GM23338 (cell line): ENCODE results near the gene DMD. TPM values are rescaled to one million over a fixed set of nuclear protein-coding genes. Genes with fewer than 3 reads are reported as not detected.

Source experiments
- ATAC-seq: fragments of 200-7000 bp; cut with Tn5 transposase; 3 replicates; pipeline ENCODE4 v1.9.1; 2020
- DNase-seq: peaks from one replicate; pipeline ENCODE4 v3.0.0-alpha.2; 2015; ENCODE audit warnings: low spot score
- H2AFZ ChIP-seq: fragments of 200-600 bp; sonication (generic); 2 replicates; pipeline ENCODE4 v1.8.0; 2016; ENCODE audit warnings: antibody characterized with exemption, mild to moderate bottlenecking, moderate library complexity
- H3F3A ChIP-seq: fragments of 200-600 bp; sonication (generic); replicated peaks from 2 replicates; pipeline ENCODE4 v1.8.0; 2017; ENCODE audit warnings: antibody characterized with exemption, mixed run types, low read depth
- H3K27ac ChIP-seq: fragments of 200-600 bp; sonication (generic); 2 replicates; pipeline ENCODE4 v1.6.1; 2016; ENCODE audit warnings: low read depth
- H3K27me3 ChIP-seq: fragments of 200-600 bp; sonication (generic); 2 replicates; pipeline ENCODE4 v1.8.0; 2016; ENCODE audit warnings: mild to moderate bottlenecking, mixed run types, moderate library complexity; ENCODE audit not compliant: insufficient read depth
- H3K36me3 ChIP-seq: fragments of 200-600 bp; sonication (generic); 2 replicates; pipeline ENCODE4 v1.8.0; 2016; ENCODE audit warnings: mild to moderate bottlenecking; ENCODE audit not compliant: insufficient read depth
- H3K4me1 ChIP-seq: fragments of 200-600 bp; sonication (generic); 2 replicates; pipeline ENCODE4 v1.8.0; 2016; ENCODE audit warnings: mild to moderate bottlenecking, moderate library complexity; ENCODE audit not compliant: insufficient read depth
- H3K4me2 ChIP-seq: fragments of 200-600 bp; sonication (generic); 2 replicates; pipeline ENCODE4 v1.7.1; 2017; ENCODE audit warnings: mixed run types
- H3K4me3 ChIP-seq: fragments of 200-600 bp; sonication (generic); 2 replicates; pipeline ENCODE4 v1.6.1; 2016; ENCODE audit warnings: mixed run types
- H3K79me2 ChIP-seq: fragments of 200-600 bp; sonication (generic); replicated peaks from 2 replicates; pipeline ENCODE4 v1.8.0; 2017; ENCODE audit warnings: mild to moderate bottlenecking; ENCODE audit not compliant: insufficient read depth
- H3K9me2 ChIP-seq: fragments of 200-600 bp; sonication (generic); 2 replicates; pipeline ENCODE4 v1.8.0; 2017; ENCODE audit not compliant: insufficient read depth
- H4K20me1 ChIP-seq: fragments of 200-600 bp; sonication (generic); replicated peaks from 2 replicates; pipeline ENCODE4 v1.8.0; 2017; ENCODE audit warnings: mild to moderate bottlenecking; ENCODE audit not compliant: insufficient read depth
- H3K27ac Mint-ChIP-seq: 2 replicates; pipeline ENCODE4 v1.8.0; 2020; ENCODE audit warnings: inconsistent platforms, mild to moderate bottlenecking, moderate library complexity, mixed read lengths
- H3K27me3 Mint-ChIP-seq: 3 replicates; pipeline ENCODE4 v1.8.0; 2022; ENCODE audit warnings: low read depth, mild to moderate bottlenecking, moderate library complexity, mixed read lengths, inconsistent platforms; ENCODE audit not compliant: insufficient read depth, poor library complexity
- H3K36me3 Mint-ChIP-seq: 3 replicates; pipeline ENCODE4 v1.8.0; 2021; ENCODE audit warnings: low read depth, mild to moderate bottlenecking, inconsistent platforms, moderate library complexity, mixed read lengths
- H3K4me1 Mint-ChIP-seq: 3 replicates; pipeline ENCODE4 v1.8.0; 2020; ENCODE audit warnings: mild to moderate bottlenecking, inconsistent platforms, mixed read lengths
- H3K4me3 Mint-ChIP-seq: 3 replicates; pipeline ENCODE4 v1.8.0; 2021; ENCODE audit warnings: moderate library complexity, mild to moderate bottlenecking, inconsistent platforms, mixed read lengths
- H3K9me3 Mint-ChIP-seq: 3 replicates; pipeline ENCODE4 v1.8.0; 2020; ENCODE audit warnings: moderate library complexity, mild to moderate bottlenecking, inconsistent platforms, mixed read lengths
- CREB1 ChIP-seq: fragments of 250-450 bp; sonication (Bioruptor Pico); IDR thresholded peaks from 2 replicates; pipeline ENCODE4 v1.5.0; 2020; ENCODE audit warnings: low read depth, mild to moderate bottlenecking, moderate library complexity
- EZH2 ChIP-seq: fragments of 200-600 bp; sonication (generic); IDR thresholded peaks from one replicate; pipeline ENCODE4 v1.8.0; 2017; ENCODE audit warnings: antibody characterized with exemption, mild to moderate bottlenecking, low read depth; ENCODE audit not compliant: unreplicated experiment
- EZH2phosphoT487 ChIP-seq: fragments of 200-600 bp; sonication (generic); IDR thresholded peaks from one replicate; pipeline ENCODE4 v1.8.1; 2018; ENCODE audit warnings: antibody characterized with exemption; ENCODE audit not compliant: unreplicated experiment
- JUNB ChIP-seq: IDR thresholded peaks from one replicate; pipeline ENCODE4 v1.6.1; 2016; ENCODE audit warnings: antibody characterized with exemption; ENCODE audit not compliant: unreplicated experiment
- NANOG ChIP-seq: IDR thresholded peaks from 2 replicates; pipeline ENCODE4 v1.6.1; 2016; ENCODE audit warnings: antibody characterized with exemption, borderline replicate concordance
- POLR2AphosphoS5 ChIP-seq: IDR thresholded peaks from 2 replicates; pipeline ENCODE4 v1.6.1; 2016; ENCODE audit warnings: antibody characterized with exemption, low read depth
- STAT1 ChIP-seq: IDR thresholded peaks from one replicate; pipeline ENCODE4 v1.6.1; 2016; ENCODE audit warnings: antibody characterized with exemption; ENCODE audit not compliant: unreplicated experiment
- ZNF114 ChIP-seq: fragments of 250-450 bp; sonication (Bioruptor Pico); IDR thresholded peaks from 2 replicates; pipeline ENCODE4 v1.5.0; 2020; ENCODE audit warnings: mild to moderate bottlenecking, moderate library complexity
- ZNF331 ChIP-seq: fragments of 250-450 bp; sonication (Bioruptor Pico); IDR thresholded peaks from 2 replicates; pipeline ENCODE4 v1.5.0; 2020; ENCODE audit warnings: low read depth, mild to moderate bottlenecking, moderate library complexity
- polyA plus RNA-seq: library from polyadenylated mRNA; unstranded; fragments of >200 nt; fragmentation: Nextera tagmentation; extraction: Ambion mirVana; gene quantifications from 2 replicates; pipeline ENCODE4 v1.2.1, GENCODE V29; 2016
- total RNA-seq: library from RNA; depleted of rRNA; stranded (reverse); fragments of >200 nt; shearing (Covaris generic); gene quantifications from 2 replicates; pipeline ENCODE4 v1.2.3, GENCODE V29; 2014
- TF ChIP-seq, protein P1 (sequence below): IDR thresholded peaks from one replicate; pipeline ENCODE4 v1.6.1; 2018; ENCODE audit warnings: antibody characterized with exemption; ENCODE audit not compliant: unreplicated experiment
- TF ChIP-seq, protein P2 (sequence below), 2 experiments: fragments of 200-600 bp in 1 of 2; sonication (generic) in 1 of 2; conservative IDR thresholded peaks; 2 replicates each; pipeline versions ENCODE4 v1.5.1 to v1.6.1; 2016 to 2017; ENCODE audit warnings: antibody characterized with exemption in 2 of 2, low read depth in 2 of 2, mild to moderate bottlenecking in 2 of 2, moderate library complexity in 1 of 2
- TF ChIP-seq, protein P3 (sequence below): IDR thresholded peaks from 2 replicates; pipeline ENCODE4 v1.6.1; 2016; ENCODE audit warnings: antibody characterized with exemption
- TF ChIP-seq, protein P4 (sequence below): fragments of 250-450 bp; sonication (Bioruptor Pico); IDR thresholded peaks from 2 replicates; pipeline ENCODE4 v1.5.0; 2020; ENCODE audit warnings: mild to moderate bottlenecking, moderate library complexity

The DMD gene
- total and polyA plus RNA-seq, 2 experiments from 2014 or later, result 4.5 to 7.6 TPM

DNA sequence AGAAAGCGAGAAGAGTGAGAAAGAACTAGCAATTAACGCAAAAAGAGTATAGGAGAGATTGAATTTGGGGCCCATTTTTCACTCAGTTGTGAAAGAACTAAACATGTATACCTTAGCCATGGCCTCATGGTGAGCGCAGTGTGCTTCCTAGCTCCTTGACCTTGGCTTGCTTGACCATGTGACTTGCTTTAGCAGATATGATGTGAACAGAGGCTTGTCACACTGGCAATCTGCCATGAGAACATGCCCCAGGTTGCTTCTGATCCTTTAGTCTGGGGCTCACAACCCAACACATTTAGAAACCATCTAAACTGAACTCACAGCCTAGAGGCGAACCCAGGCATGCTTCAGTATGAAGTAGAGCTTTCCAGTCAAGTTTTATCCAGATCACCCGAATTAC lies 1879.4 kb downstream of the DMD start:
- ATAC-seq (no peak), DNase-seq (no peak)
- H2AFZ ChIP-seq, result no peak overlapping the region
- H3K4me3 Mint-ChIP-seq, result no peak overlapping the region
- H3K4me3 ChIP-seq, result no peak overlapping the region
- 0 out of 2 replicates have a peak, but pooled peaks cover 5% of the 10 kb centered on the region for H3K9me2 ChIP-seq
- no peaks in the 10 kb centered on the region for H3K79me2 ChIP-seq
- H3K9me3 Mint-ChIP-seq, result no peaks in the 10 kb centered on the region; the same call in 2 of the 3 replicates
- H3F3A ChIP-seq, result no peaks in the 10 kb centered on the region
- no peaks in the 10 kb centered on the region for H3K36me3 Mint-ChIP-seq
- TF ChIP-seq, protein P1, sequence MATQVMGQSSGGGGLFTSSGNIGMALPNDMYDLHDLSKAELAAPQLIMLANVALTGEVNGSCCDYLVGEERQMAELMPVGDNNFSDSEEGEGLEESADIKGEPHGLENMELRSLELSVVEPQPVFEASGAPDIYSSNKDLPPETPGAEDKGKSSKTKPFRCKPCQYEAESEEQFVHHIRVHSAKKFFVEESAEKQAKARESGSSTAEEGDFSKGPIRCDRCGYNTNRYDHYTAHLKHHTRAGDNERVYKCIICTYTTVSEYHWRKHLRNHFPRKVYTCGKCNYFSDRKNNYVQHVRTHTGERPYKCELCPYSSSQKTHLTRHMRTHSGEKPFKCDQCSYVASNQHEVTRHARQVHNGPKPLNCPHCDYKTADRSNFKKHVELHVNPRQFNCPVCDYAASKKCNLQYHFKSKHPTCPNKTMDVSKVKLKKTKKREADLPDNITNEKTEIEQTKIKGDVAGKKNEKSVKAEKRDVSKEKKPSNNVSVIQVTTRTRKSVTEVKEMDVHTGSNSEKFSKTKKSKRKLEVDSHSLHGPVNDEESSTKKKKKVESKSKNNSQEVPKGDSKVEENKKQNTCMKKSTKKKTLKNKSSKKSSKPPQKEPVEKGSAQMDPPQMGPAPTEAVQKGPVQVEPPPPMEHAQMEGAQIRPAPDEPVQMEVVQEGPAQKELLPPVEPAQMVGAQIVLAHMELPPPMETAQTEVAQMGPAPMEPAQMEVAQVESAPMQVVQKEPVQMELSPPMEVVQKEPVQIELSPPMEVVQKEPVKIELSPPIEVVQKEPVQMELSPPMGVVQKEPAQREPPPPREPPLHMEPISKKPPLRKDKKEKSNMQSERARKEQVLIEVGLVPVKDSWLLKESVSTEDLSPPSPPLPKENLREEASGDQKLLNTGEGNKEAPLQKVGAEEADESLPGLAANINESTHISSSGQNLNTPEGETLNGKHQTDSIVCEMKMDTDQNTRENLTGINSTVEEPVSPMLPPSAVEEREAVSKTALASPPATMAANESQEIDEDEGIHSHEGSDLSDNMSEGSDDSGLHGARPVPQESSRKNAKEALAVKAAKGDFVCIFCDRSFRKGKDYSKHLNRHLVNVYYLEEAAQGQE, result no peak
- TF ChIP-seq ZNF331 (CRISPR knock-in tag) (no peak), CREB1 (no peak), POLR2AphosphoS5 (no peak), EZH2 (no peak), EZH2phosphoT487 (no peak), NANOG (no peak), JUNB (no peak), ZNF114 (CRISPR knock-in tag) (no peak), STAT1 (no peak)
- TF ChIP-seq, protein P2, sequence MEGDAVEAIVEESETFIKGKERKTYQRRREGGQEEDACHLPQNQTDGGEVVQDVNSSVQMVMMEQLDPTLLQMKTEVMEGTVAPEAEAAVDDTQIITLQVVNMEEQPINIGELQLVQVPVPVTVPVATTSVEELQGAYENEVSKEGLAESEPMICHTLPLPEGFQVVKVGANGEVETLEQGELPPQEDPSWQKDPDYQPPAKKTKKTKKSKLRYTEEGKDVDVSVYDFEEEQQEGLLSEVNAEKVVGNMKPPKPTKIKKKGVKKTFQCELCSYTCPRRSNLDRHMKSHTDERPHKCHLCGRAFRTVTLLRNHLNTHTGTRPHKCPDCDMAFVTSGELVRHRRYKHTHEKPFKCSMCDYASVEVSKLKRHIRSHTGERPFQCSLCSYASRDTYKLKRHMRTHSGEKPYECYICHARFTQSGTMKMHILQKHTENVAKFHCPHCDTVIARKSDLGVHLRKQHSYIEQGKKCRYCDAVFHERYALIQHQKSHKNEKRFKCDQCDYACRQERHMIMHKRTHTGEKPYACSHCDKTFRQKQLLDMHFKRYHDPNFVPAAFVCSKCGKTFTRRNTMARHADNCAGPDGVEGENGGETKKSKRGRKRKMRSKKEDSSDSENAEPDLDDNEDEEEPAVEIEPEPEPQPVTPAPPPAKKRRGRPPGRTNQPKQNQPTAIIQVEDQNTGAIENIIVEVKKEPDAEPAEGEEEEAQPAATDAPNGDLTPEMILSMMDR (conservative IDR thresholded peaks at IDR 0.05; ENCODE audit: low read depth in 2 of 2), result no peak
- TF ChIP-seq, protein P3, sequence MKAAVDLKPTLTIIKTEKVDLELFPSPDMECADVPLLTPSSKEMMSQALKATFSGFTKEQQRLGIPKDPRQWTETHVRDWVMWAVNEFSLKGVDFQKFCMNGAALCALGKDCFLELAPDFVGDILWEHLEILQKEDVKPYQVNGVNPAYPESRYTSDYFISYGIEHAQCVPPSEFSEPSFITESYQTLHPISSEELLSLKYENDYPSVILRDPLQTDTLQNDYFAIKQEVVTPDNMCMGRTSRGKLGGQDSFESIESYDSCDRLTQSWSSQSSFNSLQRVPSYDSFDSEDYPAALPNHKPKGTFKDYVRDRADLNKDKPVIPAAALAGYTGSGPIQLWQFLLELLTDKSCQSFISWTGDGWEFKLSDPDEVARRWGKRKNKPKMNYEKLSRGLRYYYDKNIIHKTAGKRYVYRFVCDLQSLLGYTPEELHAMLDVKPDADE, result no peak
- TF ChIP-seq, protein P4, sequence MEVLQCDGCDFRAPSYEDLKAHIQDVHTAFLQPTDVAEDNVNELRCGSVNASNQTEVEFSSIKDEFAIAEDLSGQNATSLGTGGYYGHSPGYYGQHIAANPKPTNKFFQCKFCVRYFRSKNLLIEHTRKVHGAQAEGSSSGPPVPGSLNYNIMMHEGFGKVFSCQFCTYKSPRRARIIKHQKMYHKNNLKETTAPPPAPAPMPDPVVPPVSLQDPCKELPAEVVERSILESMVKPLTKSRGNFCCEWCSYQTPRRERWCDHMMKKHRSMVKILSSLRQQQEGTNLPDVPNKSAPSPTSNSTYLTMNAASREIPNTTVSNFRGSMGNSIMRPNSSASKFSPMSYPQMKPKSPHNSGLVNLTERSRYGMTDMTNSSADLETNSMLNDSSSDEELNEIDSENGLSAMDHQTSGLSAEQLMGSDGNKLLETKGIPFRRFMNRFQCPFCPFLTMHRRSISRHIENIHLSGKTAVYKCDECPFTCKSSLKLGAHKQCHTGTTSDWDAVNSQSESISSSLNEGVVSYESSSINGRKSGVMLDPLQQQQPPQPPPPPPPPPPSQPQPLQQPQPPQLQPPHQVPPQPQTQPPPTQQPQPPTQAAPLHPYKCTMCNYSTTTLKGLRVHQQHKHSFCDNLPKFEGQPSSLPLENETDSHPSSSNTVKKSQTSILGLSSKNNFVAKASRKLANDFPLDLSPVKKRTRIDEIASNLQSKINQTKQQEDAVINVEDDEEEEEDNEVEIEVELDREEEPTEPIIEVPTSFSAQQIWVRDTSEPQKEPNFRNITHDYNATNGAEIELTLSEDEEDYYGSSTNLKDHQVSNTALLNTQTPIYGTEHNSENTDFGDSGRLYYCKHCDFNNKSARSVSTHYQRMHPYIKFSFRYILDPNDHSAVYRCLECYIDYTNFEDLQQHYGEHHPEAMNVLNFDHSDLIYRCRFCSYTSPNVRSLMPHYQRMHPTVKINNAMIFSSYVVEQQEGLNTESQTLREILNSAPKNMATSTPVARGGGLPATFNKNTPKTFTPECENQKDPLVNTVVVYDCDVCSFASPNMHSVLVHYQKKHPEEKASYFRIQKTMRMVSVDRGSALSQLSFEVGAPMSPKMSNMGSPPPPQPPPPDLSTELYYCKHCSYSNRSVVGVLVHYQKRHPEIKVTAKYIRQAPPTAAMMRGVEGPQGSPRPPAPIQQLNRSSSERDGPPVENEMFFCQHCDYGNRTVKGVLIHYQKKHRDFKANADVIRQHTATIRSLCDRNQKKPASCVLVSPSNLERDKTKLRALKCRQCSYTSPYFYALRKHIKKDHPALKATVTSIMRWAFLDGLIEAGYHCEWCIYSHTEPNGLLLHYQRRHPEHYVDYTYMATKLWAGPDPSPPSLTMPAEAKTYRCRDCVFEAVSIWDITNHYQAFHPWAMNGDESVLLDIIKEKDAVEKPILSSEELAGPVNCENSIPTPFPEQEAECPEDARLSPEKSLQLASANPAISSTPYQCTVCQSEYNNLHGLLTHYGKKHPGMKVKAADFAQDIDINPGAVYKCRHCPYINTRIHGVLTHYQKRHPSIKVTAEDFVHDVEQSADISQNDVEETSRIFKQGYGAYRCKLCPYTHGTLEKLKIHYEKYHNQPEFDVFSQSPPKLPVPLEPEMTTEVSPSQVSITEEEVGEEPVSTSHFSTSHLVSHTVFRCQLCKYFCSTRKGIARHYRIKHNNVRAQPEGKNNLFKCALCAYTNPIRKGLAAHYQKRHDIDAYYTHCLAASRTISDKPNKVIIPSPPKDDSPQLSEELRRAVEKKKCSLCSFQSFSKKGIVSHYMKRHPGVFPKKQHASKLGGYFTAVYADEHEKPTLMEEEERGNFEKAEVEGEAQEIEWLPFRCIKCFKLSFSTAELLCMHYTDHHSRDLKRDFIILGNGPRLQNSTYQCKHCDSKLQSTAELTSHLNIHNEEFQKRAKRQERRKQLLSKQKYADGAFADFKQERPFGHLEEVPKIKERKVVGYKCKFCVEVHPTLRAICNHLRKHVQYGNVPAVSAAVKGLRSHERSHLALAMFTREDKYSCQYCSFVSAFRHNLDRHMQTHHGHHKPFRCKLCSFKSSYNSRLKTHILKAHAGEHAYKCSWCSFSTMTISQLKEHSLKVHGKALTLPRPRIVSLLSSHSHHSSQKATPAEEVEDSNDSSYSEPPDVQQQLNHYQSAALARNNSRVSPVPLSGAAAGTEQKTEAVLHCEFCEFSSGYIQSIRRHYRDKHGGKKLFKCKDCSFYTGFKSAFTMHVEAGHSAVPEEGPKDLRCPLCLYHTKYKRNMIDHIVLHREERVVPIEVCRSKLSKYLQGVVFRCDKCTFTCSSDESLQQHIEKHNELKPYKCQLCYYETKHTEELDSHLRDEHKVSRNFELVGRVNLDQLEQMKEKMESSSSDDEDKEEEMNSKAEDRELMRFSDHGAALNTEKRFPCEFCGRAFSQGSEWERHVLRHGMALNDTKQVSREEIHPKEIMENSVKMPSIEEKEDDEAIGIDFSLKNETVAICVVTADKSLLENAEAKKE (CRISPR knock-in tag), result no peak
- no peaks in the 10 kb centered on the region for H3K27me3 ChIP-seq
- H3K4me2 ChIP-seq, result no peak overlapping the region
- H3K27ac Mint-ChIP-seq, result no peak overlapping the region
- peaks cover 2% of the 10 kb centered on the region for H3K27me3 Mint-ChIP-seq
- H3K4me1 ChIP-seq, result no peaks in the 10 kb centered on the region
- peaks cover 6% of the 10 kb centered on the region; the same call in 1 of the 3 replicates for H3K4me1 Mint-ChIP-seq
- no peaks in the 10 kb centered on the region for H3K36me3 ChIP-seq
- H3K27ac ChIP-seq, result no peak overlapping the region
- H4K20me1 ChIP-seq, result no peaks in the 10 kb centered on the region
